Left lung (tissue), 10 donors: ENCODE measurements around the gene CDCA7. TPM values are rescaled to one million over a fixed set of nuclear protein-coding genes. Genes with fewer than 3 reads are reported as not detected.
"Not testable (repeated sequence)": the region's sequence is repeated elsewhere in the genome, so short reads cannot be mapped to it uniquely, and the experiment has no call there.

Experiments
- ATAC-seq: fragments of 200-7000 bp; cut with Tn5 transposase; one replicate; pipeline ENCODE4 v1.9.1; 2020; ENCODE audit warnings: moderate library complexity
- DNase-seq, 4 donors: peaks; one replicate each; pipeline ENCODE4 v3.0.0-alpha.2; 2013 to 2020
- H3K27ac ChIP-seq, 2 donors: fragments of 200-600 bp; sonication (generic) in 1 of 2; one replicate each; pipeline versions ENCODE4 v1.5.0 to v1.8.0; 2020 to 2021
- H3K27me3 ChIP-seq, 2 donors: fragments of 200-600 bp; sonication (generic) in 1 of 2; one replicate each; pipeline versions ENCODE4 v1.5.0 to v1.8.0; 2020 to 2021
- H3K36me3 ChIP-seq, 2 donors: fragments of 200-600 bp; sonication (generic) in 1 of 2; one replicate each; pipeline versions ENCODE4 v1.5.0 to v1.8.0; 2020 to 2021
- H3K4me1 ChIP-seq, 2 donors: fragments of 200-600 bp; one replicate each; pipeline ENCODE4 v1.8.0; 2021
- H3K4me3 ChIP-seq, 2 donors: fragments of 200-600 bp; sonication (generic) in 1 of 2; one replicate each; pipeline versions ENCODE4 v1.5.0 to v1.8.0; 2020 to 2021; ENCODE audit warnings: mild to moderate bottlenecking in 1 of 2
- H3K9me3 ChIP-seq, 2 donors: fragments of 200-600 bp; sonication (generic) in 1 of 2; one replicate each; pipeline versions ENCODE4 v1.5.0 to v1.8.0; 2020 to 2021
- intact Hi-C, 2 donors: fragments of 100-400 bp; cut with DNase I; formaldehyde crosslinking; loops; one replicate each; pipeline versions ENCODE4 v1.11.2 to v1.14.2; 2022
- polyA plus RNA-seq, 6 donors: library from polyadenylated mRNA; unstranded; fragments of 120-200 nt; gene quantifications; one replicate each; pipeline ENCODE4 v1.2.1, GENCODE V29; 2013; ENCODE audit not compliant: insufficient read length in 6 of 6
- total RNA-seq, 2 donors: library from RNA; stranded (reverse); fragmentation: NEBNext Ultra II Directional; extraction: Animal tissue kit (Norgen Biotek cat#: 25700); gene quantifications; one replicate each; pipeline ENCODE4 v1.2.1, GENCODE V29; 2021
- TF ChIP-seq, protein P1 (sequence below), 2 donors: fragments of 200-600 bp; sonication (generic) in 1 of 2; IDR thresholded peaks; one replicate each; pipeline versions ENCODE4 v1.5.0 to v1.8.0; 2021; ENCODE audit warnings: antibody characterized with exemption in 2 of 2
- donor health status: DM: no; HTN: yes; CAD: no.
- donor health status: DM: no; HTN: no; CAD: no.

Gene CDCA7
- total and polyA plus RNA-seq, 8 donors = 2.3 to 109 (median 80.5) TPM

- no peaks in the 10 kb centered on the region for H3K36me3 ChIP-seq
- ATAC-seq = no peak
- TF ChIP-seq, protein P1, sequence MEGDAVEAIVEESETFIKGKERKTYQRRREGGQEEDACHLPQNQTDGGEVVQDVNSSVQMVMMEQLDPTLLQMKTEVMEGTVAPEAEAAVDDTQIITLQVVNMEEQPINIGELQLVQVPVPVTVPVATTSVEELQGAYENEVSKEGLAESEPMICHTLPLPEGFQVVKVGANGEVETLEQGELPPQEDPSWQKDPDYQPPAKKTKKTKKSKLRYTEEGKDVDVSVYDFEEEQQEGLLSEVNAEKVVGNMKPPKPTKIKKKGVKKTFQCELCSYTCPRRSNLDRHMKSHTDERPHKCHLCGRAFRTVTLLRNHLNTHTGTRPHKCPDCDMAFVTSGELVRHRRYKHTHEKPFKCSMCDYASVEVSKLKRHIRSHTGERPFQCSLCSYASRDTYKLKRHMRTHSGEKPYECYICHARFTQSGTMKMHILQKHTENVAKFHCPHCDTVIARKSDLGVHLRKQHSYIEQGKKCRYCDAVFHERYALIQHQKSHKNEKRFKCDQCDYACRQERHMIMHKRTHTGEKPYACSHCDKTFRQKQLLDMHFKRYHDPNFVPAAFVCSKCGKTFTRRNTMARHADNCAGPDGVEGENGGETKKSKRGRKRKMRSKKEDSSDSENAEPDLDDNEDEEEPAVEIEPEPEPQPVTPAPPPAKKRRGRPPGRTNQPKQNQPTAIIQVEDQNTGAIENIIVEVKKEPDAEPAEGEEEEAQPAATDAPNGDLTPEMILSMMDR (IDR thresholded peaks at IDR 0.05) = no peak
- intact Hi-C loops = no loop called here
- DNase-seq = no peak
- no peak overlapping the region for H3K27ac ChIP-seq
- H3K4me1 ChIP-seq = no peaks in the 10 kb centered on the region
- H3K4me3 ChIP-seq = no peak overlapping the region
- H3K9me3 ChIP-seq = no peaks in the 10 kb centered on the region
- H3K27me3 ChIP-seq = no peaks in the 10 kb centered on the region
Observed at GRCh38 chr2:173373290-173373689, 18.6 kb downstream of the CDCA7 start.

DNA sequence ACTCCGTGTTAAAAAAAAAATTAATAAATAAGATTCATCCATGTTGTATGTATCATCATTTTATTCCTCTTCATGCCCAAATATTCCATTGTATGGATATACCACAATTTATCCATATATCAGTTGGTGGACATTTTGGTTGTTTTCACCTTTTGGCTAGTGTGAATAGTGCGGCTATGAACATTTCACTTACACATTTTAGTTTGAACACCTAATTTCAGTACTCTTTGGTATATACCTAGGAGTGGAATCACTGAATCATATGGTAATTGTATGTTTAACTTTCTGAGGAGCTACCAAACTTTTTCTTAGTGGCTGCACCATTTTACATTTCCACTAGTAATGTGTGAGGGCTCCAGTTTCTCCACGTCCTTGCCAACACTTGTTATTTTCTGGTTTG is 20.0 kb downstream of the CDCA7 start:
- Histone ChIP-seq H3K27me3 (no peaks in the 10 kb centered on the region), H3K36me3 (no peaks in the 10 kb centered on the region), H3K4me3 (no peak overlapping the region), H3K27ac (no peak overlapping the region), H3K9me3 (no peaks in the 10 kb centered on the region), H3K4me1 (no peaks in the 10 kb centered on the region)
- DNase-seq = no peak
- intact Hi-C loops = no loop called here
- TF ChIP-seq, protein P1 (IDR thresholded peaks at IDR 0.05) = no peak
- ATAC-seq = no peak

DNA sequence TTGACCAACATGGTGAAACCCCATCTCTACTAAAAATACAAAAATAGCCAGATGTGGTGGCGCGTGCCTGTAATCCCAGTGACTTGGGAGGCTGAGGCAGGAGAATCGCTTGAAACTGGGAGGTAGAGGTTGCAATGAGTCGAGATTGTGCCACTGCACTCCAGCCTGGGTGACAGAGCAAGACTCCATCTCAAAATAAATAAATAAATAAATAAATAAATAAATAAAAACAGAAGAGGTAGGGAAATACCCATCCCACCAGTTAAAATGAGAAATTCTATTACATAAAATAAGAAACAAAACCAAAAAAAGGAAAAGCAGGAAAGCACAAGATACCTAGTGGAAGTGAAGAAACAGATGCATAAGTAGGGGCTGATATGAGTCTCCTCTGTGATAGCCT is 30.9 kb downstream of the CDCA7 start:
- intact Hi-C loops, H3K36me3 ChIP-seq, H3K27ac ChIP-seq, H3K9me3 ChIP-seq, DNase-seq, H3K27me3 ChIP-seq, ATAC-seq, H3K4me3 ChIP-seq, H3K4me1 ChIP-seq: not testable (repeated sequence)

DNA sequence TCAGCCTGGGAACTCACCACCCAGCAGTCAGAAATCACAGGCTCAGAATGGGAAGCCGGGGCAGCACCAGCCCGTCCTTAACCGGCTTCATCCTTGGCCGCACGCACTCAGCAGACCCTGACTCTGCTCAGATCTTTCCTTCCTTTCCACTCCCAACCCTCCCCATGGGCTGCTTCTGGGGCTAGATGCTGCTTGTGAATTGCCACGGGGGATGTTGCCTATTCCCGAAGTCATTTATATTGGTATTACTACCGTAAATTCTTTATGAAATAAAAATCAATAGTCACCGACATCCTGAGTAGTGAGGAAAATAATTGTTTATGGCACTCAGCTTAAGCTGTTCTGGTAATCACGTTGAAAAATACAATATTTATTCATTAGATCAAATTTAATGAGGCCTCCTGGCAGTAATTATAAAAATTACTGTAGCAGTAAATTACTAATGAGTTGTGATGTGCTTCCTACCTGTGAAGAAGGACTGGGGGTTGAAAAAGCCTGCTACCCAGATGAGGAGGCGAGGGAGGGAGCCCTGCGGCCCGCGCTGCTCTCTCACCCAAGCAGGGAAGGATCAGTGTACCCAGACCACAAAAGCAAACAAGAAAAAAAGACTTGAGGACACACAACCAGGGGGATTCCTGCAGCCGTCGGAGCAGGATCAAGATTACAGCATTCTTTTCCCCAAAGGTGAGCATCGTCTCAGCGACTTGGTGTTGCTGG is 31.5 kb downstream of the CDCA7 start:
- intact Hi-C loops = no loop called here
- H3K27me3 ChIP-seq = no peaks in the 10 kb centered on the region
- H3K4me3 ChIP-seq = no peak overlapping the region
- ATAC-seq = no peak
- no peak overlapping the region for H3K27ac ChIP-seq
- H3K4me1 ChIP-seq = no peaks in the 10 kb centered on the region
- no peaks in the 10 kb centered on the region for H3K36me3 ChIP-seq
- peaks cover 0 to 4% of the 10 kb centered on the region in 2 donors for H3K9me3 ChIP-seq
- TF ChIP-seq, protein P1 (IDR thresholded peaks at IDR 0.05) = no peak
- no peak for DNase-seq

- H3K27me3 ChIP-seq = no peaks in the 10 kb centered on the region
- no peak overlapping the region for H3K4me3 ChIP-seq
- TF ChIP-seq, protein P1 (IDR thresholded peaks at IDR 0.05) = no peak
- H3K4me1 ChIP-seq = no peaks in the 10 kb centered on the region
- DNase-seq = peak in 1 of 4 donors; percentile 66
- no peak for ATAC-seq
- H3K9me3 ChIP-seq = peaks cover 0 to 4% of the 10 kb centered on the region in 2 donors
- H3K36me3 ChIP-seq = no peaks in the 10 kb centered on the region
- intact Hi-C loops = no loop called here
- H3K27ac ChIP-seq = no peak overlapping the region
Observed at GRCh38 chr2:173386738-173387065, 32.0 kb downstream of the CDCA7 start.

DNA sequence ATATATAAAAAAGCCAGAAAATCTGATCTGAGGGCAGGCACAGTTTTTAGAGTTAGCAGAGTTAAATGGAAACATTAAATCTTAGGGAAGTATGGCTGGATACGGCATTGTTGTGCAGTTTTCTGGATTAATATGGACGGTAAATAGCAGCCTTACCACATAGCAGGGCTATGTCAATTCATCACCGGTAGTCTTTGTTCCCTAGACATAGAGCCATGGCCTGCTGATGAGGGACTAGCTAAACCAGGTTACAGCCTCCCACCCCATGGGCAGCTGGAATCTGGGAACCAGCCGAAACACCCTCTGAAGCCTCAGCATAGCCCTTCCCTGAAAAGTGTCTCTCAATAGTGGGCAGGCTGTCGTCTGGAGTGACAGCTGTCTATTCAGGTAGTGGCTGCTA is 32.4 kb downstream of the CDCA7 start:
- intact Hi-C loops = no loop called here
- Histone ChIP-seq H3K36me3 (no peaks in the 10 kb centered on the region), H3K4me3 (no peak overlapping the region), H3K27ac (no peak overlapping the region), H3K27me3 (no peaks in the 10 kb centered on the region), H3K9me3 (peaks cover 0 to 4% of the 10 kb centered on the region in 2 donors), H3K4me1 (no peaks in the 10 kb centered on the region)
- TF ChIP-seq, protein P1 (IDR thresholded peaks at IDR 0.05) = no peak
- DNase-seq (no peak), ATAC-seq (no peak)
